ENCODE measurements around the gene ARPC4. TPM values are rescaled to one million over a fixed set of nuclear protein-coding genes. Genes with fewer than 3 reads are reported as not detected.

ARPC4 gene
- total RNA-seq, 1 donor: 184 TPM

GRCh38 chr3:9787714-9788113, 5.2 kb upstream of the ARPC4 start:
- DNase-seq (ENCODE audit: low read depth in 2 of 3, low spot score in 2 of 3): no peak

- no peak for DNase-seq (ENCODE audit: low read depth in 2 of 3, low spot score in 2 of 3)
These were observed 1.8 kb upstream of the ARPC4 start for GRCh38 chr3:9791127-9791526.

- no peak for DNase-seq (ENCODE audit: low read depth in 2 of 3, low spot score in 2 of 3)
These were observed 985 bp upstream of the ARPC4 start for GRCh38 chr3:9791790-9792404.

GRCh38 chr3:9793161-9793781, 389 bp downstream of the ARPC4 start:
- DNase-seq (ENCODE audit: low read depth in 2 of 3, low spot score in 2 of 3): peak in 1 of 3 donors; percentile 35

- DNase-seq (ENCODE audit: low read depth in 2 of 3, low spot score in 2 of 3): no peak
These were observed 1.5 kb downstream of the ARPC4 start for GRCh38 chr3:9794400-9794799.

GRCh38 chr3:9795207-9795606, 2.3 kb downstream of the ARPC4 start:
- DNase-seq (ENCODE audit: low read depth in 2 of 3, low spot score in 2 of 3): no peak

GRCh38 chr3:9797196-9797945, 4.5 kb downstream of the ARPC4 start:
- DNase-seq (ENCODE audit: low read depth in 2 of 3, low spot score in 2 of 3): no peak

- no peak for DNase-seq (ENCODE audit: low read depth in 2 of 3, low spot score in 2 of 3)
These were observed 7.6 kb downstream of the ARPC4 start for GRCh38 chr3:9800529-9800928.

GRCh38 chr3:9803494-9803893, 10.6 kb downstream of the ARPC4 start:
- DNase-seq (ENCODE audit: low read depth in 2 of 3, low spot score in 2 of 3): no peak

- no peak for DNase-seq (ENCODE audit: low read depth in 2 of 3, low spot score in 2 of 3)
These were observed 12.1 kb downstream of the ARPC4 start for GRCh38 chr3:9804996-9805395.

- DNase-seq (ENCODE audit: low read depth in 2 of 3, low spot score in 2 of 3): no peak
These were observed 13.3 kb downstream of the ARPC4 start for GRCh38 chr3:9806137-9806536.

GRCh38 chr3:9806688-9807589, 14.1 kb downstream of the ARPC4 start:
- DNase-seq (ENCODE audit: low read depth in 2 of 3, low spot score in 2 of 3): no peak

- DNase-seq (ENCODE audit: low read depth in 2 of 3, low spot score in 2 of 3): no peak
These were observed 15.1 kb downstream of the ARPC4 start for GRCh38 chr3:9807981-9808344.

- peak; percentile 22 to 60 (median 42) for DNase-seq (ENCODE audit: low read depth in 2 of 3, low spot score in 2 of 3)
These were observed 15.6 kb downstream of the ARPC4 start for GRCh38 chr3:9808345-9809037.

GRCh38 chr3:9809239-9809614, 16.3 kb downstream of the ARPC4 start:
- no peak for DNase-seq (ENCODE audit: low read depth in 2 of 3, low spot score in 2 of 3)

GRCh38 chr3:9809615-9810432, 16.9 kb downstream of the ARPC4 start, which contains the start of gene TTLL3:
TTLL3 (plus strand) TSS chr3:9810262; CDS start chr3:9810662, 400 bp downstream.
- peak; percentile 37 to 57 (median 40) for DNase-seq (ENCODE audit: low read depth in 2 of 3, low spot score in 2 of 3)

- DNase-seq (ENCODE audit: low read depth in 2 of 3, low spot score in 2 of 3): no peak
These were observed 17.5 kb downstream of the ARPC4 start for GRCh38 chr3:9810433-9810770.

- no peak for DNase-seq (ENCODE audit: low read depth in 2 of 3, low spot score in 2 of 3)
These were observed 18.0 kb downstream of the ARPC4 start for GRCh38 chr3:9810846-9811245.

- DNase-seq (ENCODE audit: low read depth in 2 of 3, low spot score in 2 of 3): no peak
These were observed 20.1 kb downstream of the ARPC4 start for GRCh38 chr3:9812870-9813483.
